Kidney (tissue), 14 donors: Measurements from ENCODE around the gene GRIK1. TPM values are rescaled to one million over a fixed set of nuclear protein-coding genes. Genes with fewer than 3 reads are reported as not detected.

Experiments used
- DNase-seq, 5 donors: peaks; one replicate each; pipeline ENCODE4 v3.0.0-alpha.2; 2013 to 2020
- FAIRE-seq: peaks from 2 replicates; lab custom pipeline; 2012; peaks lifted over from hg19 to GRCh38; lab: Jason Lieb, UNC
- H3K27ac ChIP-seq, 2 donors: one replicate each; pipeline ENCODE4 v1.7.0; 2013; ENCODE audit warnings: low read depth in 2 of 2, low read length in 2 of 2, inconsistent platforms in 1 of 2
- H3K27me3 ChIP-seq: one replicate; pipeline ENCODE4 v1.7.1; 2013; ENCODE audit warnings: low read length, inconsistent platforms; ENCODE audit not compliant: control insufficient read depth, insufficient read depth
- H3K36me3 ChIP-seq, 3 donors: one replicate each; pipeline versions ENCODE4 v1.7.0 to v1.7.1; 2013; ENCODE audit warnings: low read length in 3 of 3, control low read depth in 1 of 3, inconsistent platforms in 1 of 3; ENCODE audit not compliant: insufficient read depth in 3 of 3, control insufficient read depth in 2 of 3
- H3K4me1 ChIP-seq, 3 donors: one replicate each; pipeline versions ENCODE4 v1.7.0 to v1.7.1; 2013; ENCODE audit warnings: low read length in 3 of 3, inconsistent platforms in 1 of 3, low read depth in 1 of 3; ENCODE audit not compliant: control insufficient read depth in 2 of 3, insufficient read depth in 2 of 3
- H3K4me3 ChIP-seq, 3 donors: one replicate each; pipeline versions ENCODE4 v1.7.0 to v1.8.1; 2013; ENCODE audit warnings: low read length in 3 of 3, control low read depth in 1 of 3, inconsistent platforms in 1 of 3
- H3K9ac ChIP-seq, 3 donors: one replicate each; pipeline versions ENCODE4 v1.7.0 to v1.7.1; 2013; ENCODE audit warnings: low read length in 3 of 3, control low read depth in 1 of 3, inconsistent platforms in 1 of 3
- H3K9me3 ChIP-seq, 3 donors: one replicate each; pipeline versions ENCODE4 v1.7.0 to v1.7.1; 2013; ENCODE audit warnings: low read length in 3 of 3, control low read depth in 1 of 3, inconsistent platforms in 1 of 3; ENCODE audit not compliant: control insufficient read depth in 2 of 3, insufficient read depth in 1 of 3
- intact Hi-C: fragments of 100-400 bp; cut with DNase I; formaldehyde crosslinking; loops from one replicate; pipeline ENCODE4 v1.11.1; 2022
- polyA plus RNA-seq: library from polyadenylated mRNA; stranded (reverse); fragments of 350-450 nt; fragmentation: Illumina TruSeq; extraction: RNeasy Lipid Tissue Mini Kit (QIAGEN cat#74804); gene quantifications from one replicate; pipeline ENCODE4 v1.2.3, GENCODE V29; 2014; ENCODE audit warnings: low read depth, low replicate concordance; ENCODE audit not compliant: insufficient read depth
- total RNA-seq: library from RNA; stranded (reverse); fragmentation: NEBNext Ultra II Directional; extraction: Animal tissue kit (Norgen Biotek cat#: 25700); gene quantifications from one replicate; pipeline ENCODE4 v1.2.1, GENCODE V29; 2021
- TF ChIP-seq, protein P1 (sequence below): IDR thresholded peaks from 3 replicates; pipeline ENCODE4 v1.5.1; 2012; ENCODE audit warnings: mild to moderate bottlenecking, moderate library complexity, borderline replicate concordance; ENCODE audit not compliant: insufficient read depth; ENCODE audit errors: extremely low read depth
- donor health status: control.
- donor health status: control.
- donor health status: control.
- donor health status: control.
- donor health status: control.
- donor health status: DM: yes; HTN: yes; CAD: no.
- donor health status: Normal renal cell carcinoma (clear cell type).

The GRIK1 gene
- total and polyA plus RNA-seq, 2 donors from 2014 or later, result not detected

DNA sequence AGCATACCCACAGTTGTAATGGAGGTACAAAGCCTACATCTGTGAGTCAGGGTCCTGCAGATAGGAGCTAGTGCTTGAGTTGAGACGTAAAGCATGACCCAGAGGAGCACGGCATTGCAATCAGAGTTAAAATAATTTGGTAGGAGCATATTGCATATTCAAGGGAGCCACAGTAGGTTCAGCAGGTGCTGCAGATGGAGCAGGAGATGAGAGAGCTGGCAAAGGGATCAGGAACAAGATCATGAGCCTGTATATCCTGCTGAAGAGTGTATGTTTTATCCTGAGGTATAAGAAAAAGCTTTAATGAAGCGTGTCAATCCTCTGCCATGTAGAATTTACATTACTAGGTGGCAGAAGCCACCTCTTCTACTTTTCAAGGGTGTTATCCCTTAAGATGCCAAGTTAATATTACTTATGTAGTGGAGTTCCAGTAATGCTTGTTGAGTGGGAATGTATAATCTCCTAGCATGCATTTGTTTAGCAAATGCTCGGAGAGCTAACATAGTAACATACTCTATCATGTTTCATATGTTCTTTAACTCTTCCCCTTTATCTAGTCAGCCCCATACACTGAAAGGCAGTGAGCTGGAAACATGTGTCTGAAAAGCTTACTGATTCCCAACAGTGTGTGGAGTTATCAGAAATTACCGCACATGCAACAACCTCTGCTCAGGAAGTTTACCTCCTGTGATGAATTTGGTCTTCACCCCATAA is 300.3 kb downstream of the GRIK1 start:
- Histone ChIP-seq H3K36me3 (no peaks in the 10 kb centered on the region), H3K4me3 (no peak overlapping the region), H3K27me3 (no peaks in the 10 kb centered on the region), H3K27ac (no peak overlapping the region), H3K4me1 (no peaks in the 10 kb centered on the region), H3K9ac (no peak overlapping the region), H3K9me3 (no peaks in the 10 kb centered on the region)
- FAIRE-seq (no peak), DNase-seq (peak in 1 of 5 donors; percentile 2)
- intact Hi-C loops, result no loop called here
- TF ChIP-seq, protein P1, sequence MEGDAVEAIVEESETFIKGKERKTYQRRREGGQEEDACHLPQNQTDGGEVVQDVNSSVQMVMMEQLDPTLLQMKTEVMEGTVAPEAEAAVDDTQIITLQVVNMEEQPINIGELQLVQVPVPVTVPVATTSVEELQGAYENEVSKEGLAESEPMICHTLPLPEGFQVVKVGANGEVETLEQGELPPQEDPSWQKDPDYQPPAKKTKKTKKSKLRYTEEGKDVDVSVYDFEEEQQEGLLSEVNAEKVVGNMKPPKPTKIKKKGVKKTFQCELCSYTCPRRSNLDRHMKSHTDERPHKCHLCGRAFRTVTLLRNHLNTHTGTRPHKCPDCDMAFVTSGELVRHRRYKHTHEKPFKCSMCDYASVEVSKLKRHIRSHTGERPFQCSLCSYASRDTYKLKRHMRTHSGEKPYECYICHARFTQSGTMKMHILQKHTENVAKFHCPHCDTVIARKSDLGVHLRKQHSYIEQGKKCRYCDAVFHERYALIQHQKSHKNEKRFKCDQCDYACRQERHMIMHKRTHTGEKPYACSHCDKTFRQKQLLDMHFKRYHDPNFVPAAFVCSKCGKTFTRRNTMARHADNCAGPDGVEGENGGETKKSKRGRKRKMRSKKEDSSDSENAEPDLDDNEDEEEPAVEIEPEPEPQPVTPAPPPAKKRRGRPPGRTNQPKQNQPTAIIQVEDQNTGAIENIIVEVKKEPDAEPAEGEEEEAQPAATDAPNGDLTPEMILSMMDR, result no peak

DNA sequence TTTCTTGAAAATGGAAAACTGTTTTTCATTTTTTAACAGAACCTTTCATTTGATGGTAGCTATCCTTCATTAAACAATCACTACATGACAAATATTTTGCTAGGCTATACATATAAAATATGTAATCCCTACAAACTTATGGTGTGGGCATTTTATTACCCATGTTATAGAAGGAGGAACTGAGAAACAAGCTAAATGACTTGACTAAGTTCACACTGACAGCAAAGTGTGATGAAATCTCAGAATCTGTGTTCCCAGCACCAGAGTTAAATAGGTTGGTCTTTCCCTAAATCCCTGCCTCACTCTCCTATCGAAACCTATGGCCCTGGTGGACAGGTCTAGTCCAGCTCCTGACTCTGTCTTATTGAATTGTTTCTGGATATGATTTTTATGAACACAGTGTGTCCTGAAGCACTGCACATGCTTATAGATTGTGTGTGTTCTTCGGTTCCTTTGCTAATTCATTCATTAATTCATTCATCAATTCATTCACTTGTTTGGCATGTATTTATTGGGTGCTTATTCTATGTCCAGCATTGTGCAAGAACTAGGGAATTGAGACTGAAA is 301.0 kb downstream of the GRIK1 start:
- Histone ChIP-seq H3K36me3 (no peaks in the 10 kb centered on the region), H3K9me3 (no peaks in the 10 kb centered on the region), H3K9ac (no peak overlapping the region), H3K4me1 (no peaks in the 10 kb centered on the region), H3K4me3 (no peak overlapping the region), H3K27ac (no peak overlapping the region), H3K27me3 (no peaks in the 10 kb centered on the region)
- intact Hi-C loops, result no loop called here
- TF ChIP-seq, protein P1, result no peak
- FAIRE-seq, result no peak
- DNase-seq, result no peak

DNA sequence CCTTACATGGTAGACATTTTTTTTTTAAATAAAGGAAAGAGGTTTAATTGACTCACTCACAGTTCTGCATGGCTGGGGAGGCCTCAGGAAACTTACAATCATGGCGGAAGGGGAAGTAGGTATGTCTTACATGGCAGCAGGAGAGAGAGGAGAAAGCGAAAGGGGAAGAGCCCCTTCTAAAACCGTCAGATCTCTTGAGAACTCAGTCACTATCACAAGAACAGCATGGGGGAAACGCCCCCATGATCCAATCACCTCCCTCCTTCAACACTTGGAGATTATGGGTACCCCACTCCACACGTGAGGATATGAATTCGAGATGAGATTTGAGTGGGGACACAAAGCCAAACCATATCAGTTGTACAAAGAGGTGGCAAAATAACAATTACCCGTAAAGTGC is 301.7 kb downstream of the GRIK1 start:
- Histone ChIP-seq H3K9me3 (no peaks in the 10 kb centered on the region), H3K27me3 (no peaks in the 10 kb centered on the region), H3K4me3 (no peak overlapping the region), H3K27ac (no peak overlapping the region), H3K4me1 (no peaks in the 10 kb centered on the region), H3K9ac (no peak overlapping the region), H3K36me3 (no peaks in the 10 kb centered on the region)
- TF ChIP-seq, protein P1, result no peak
- intact Hi-C loops, result no loop called here
- no peak for DNase-seq
- no peak for FAIRE-seq

DNA sequence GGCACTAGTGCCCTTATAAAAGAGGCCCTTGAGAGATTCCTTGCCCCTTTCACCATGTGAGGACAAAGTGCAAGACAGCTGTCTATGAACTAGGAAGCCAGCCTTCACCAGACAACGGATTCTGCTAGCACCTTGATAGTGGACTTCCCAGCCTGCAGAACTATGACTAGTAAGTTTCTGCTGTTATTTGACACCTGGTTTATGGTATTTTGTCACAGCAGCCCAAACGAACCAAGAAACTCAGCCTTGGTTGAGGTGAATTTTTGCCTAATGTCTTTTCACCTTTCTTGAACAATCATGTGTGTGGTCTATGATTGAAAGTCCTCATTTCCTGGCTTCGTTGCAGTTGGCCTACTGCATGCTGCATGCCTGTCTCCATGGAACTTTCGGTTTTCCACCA is 302.2 kb downstream of the GRIK1 start:
- Histone ChIP-seq H3K36me3 (no peaks in the 10 kb centered on the region), H3K9me3 (no peaks in the 10 kb centered on the region), H3K9ac (no peak overlapping the region), H3K27me3 (no peaks in the 10 kb centered on the region), H3K4me3 (no peak overlapping the region), H3K4me1 (no peaks in the 10 kb centered on the region), H3K27ac (no peak overlapping the region)
- DNase-seq (no peak), FAIRE-seq (no peak)
- TF ChIP-seq, protein P1, result no peak
- intact Hi-C loops, result no loop called here
